Measurements from ENCODE around the gene MRPL12. TPM values are rescaled to one million over a fixed set of nuclear protein-coding genes. Genes with fewer than 3 reads are reported as not detected.

MRPL12 gene
- total RNA-seq, 2 donors from 2014 or later: 19.8 to 33.4 TPM

DNA sequence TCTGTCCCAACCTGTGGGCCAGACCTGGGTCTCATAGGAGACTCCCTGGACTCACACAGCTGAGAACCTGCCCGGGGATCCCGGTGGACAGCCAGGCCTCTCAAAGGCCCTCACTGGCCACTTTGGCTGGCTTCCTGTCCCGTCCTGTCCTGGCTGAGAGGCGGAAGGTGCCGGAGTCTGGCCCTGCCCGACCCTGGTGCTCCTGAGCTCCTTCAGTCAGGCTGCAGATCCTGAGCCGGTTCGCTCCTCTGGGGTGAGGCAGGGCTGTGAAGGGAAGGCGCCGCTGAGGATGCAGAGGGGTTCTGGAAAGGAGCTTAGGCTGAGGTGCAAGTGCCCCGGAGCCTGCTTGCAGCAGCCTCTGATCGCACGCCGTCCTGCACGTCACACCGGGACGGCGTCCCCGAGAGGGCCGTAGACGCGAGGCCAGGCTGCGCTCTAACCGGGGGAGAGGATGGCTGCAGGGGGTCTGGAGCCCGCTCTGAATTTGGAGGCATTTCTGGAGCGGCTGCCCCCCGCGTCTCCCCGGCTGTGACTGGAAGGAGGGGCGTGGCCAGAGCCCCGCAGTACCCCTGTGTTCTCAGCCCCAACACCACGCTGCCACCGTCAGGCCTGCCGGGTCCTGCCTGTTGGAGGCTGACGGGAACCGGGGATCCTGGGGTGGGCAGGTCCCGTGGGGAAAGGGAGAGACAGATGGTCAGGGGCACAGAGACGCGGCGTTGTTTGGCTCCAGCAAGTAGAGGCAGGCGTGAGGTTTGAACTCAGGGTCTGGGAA, 15.2 kb upstream of the MRPL12 start:
- ATAC-seq (ENCODE audit: insufficient number of reproducible peaks, low FRiP score, low read depth): no peak
- Histone ChIP-seq H3K27me3 (replicated peaks; ENCODE audit: insufficient read depth) (no peaks in the 10 kb centered on the region), H3K36me3 (peaks cover 62% of the 10 kb centered on the region), H3K27ac (no peak overlapping the region), H3K4me3 (no peak overlapping the region), H3K4me1 (ENCODE audit: control insufficient read depth in 1 of 2, low read depth in 2 of 2) (peaks cover 12 to 16% of the 10 kb centered on the region in 2 donors), H3K9me3 (no peaks in the 10 kb centered on the region)
- DNase-seq (ENCODE audit: low spot score): no peak
- TF ChIP-seq, protein P1, sequence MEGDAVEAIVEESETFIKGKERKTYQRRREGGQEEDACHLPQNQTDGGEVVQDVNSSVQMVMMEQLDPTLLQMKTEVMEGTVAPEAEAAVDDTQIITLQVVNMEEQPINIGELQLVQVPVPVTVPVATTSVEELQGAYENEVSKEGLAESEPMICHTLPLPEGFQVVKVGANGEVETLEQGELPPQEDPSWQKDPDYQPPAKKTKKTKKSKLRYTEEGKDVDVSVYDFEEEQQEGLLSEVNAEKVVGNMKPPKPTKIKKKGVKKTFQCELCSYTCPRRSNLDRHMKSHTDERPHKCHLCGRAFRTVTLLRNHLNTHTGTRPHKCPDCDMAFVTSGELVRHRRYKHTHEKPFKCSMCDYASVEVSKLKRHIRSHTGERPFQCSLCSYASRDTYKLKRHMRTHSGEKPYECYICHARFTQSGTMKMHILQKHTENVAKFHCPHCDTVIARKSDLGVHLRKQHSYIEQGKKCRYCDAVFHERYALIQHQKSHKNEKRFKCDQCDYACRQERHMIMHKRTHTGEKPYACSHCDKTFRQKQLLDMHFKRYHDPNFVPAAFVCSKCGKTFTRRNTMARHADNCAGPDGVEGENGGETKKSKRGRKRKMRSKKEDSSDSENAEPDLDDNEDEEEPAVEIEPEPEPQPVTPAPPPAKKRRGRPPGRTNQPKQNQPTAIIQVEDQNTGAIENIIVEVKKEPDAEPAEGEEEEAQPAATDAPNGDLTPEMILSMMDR (IDR thresholded peaks at IDR 0.05): no peak

DNA sequence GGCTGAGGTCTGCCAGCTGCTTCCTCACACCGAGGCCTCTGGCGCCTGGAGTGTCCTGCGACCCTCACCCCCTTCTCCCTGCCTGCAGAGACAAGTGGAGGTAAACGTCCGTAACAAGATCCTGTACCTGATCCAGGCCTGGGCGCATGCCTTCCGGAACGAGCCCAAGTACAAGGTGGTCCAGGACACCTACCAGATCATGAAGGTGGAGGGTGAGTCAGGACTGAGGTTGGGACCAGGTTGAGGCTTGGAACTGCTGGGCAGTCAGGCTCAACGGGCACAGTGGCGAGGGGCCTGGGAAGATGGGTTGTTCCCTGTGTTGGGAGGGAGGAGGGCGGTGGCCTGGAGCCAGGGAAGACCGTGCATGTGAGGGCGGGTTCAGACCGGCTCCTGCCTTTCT, 14.6 kb upstream of the MRPL12 start:
- Histone ChIP-seq H3K36me3 (peaks cover 68% of the 10 kb centered on the region), H3K27me3 (replicated peaks; ENCODE audit: insufficient read depth) (no peaks in the 10 kb centered on the region), H3K4me3 (no peak overlapping the region), H3K27ac (no peak overlapping the region), H3K9me3 (no peaks in the 10 kb centered on the region), H3K4me1 (ENCODE audit: control insufficient read depth in 1 of 2, low read depth in 2 of 2) (peaks cover 12 to 16% of the 10 kb centered on the region in 2 donors)
- ATAC-seq (ENCODE audit: insufficient number of reproducible peaks, low FRiP score, low read depth) (no peak), DNase-seq (ENCODE audit: low spot score) (no peak)
- TF ChIP-seq, protein P1 (IDR thresholded peaks at IDR 0.05): no peak

DNA sequence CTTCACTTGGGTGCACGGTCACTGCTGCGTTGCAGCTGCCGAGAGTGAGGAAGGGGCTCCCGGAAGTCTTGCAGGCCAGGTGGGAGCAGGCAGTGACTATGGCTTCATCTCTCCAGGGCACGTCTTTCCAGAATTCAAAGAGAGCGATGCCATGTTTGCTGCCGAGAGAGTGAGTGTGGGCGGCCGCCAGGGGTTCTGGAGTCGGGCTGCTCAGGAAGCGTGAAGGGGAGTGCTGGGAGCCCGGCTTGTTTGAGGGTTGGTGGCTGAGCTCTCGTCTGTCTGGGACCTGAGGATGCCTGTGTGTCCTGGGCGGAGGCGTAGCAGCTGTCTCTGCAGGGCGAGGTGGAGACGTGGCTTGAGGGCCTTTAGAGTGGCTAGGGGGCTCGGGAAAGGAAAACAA, 13.1 kb upstream of the MRPL12 start:
- TF ChIP-seq, protein P1 (IDR thresholded peaks at IDR 0.05): no peak
- H3K27me3 ChIP-seq (replicated peaks; ENCODE audit: insufficient read depth): no peaks in the 10 kb centered on the region
- peaks cover 6 to 9% of the 10 kb centered on the region in 2 donors for H3K4me1 ChIP-seq (ENCODE audit: control insufficient read depth in 1 of 2, low read depth in 2 of 2)
- peaks cover 83% of the 10 kb centered on the region for H3K36me3 ChIP-seq
- H3K9me3 ChIP-seq: no peaks in the 10 kb centered on the region
- ATAC-seq (ENCODE audit: insufficient number of reproducible peaks, low FRiP score, low read depth) (no peak), DNase-seq (ENCODE audit: low spot score) (no peak)
- no peak overlapping the region for H3K4me3 ChIP-seq
- H3K27ac ChIP-seq: no peak overlapping the region

DNA sequence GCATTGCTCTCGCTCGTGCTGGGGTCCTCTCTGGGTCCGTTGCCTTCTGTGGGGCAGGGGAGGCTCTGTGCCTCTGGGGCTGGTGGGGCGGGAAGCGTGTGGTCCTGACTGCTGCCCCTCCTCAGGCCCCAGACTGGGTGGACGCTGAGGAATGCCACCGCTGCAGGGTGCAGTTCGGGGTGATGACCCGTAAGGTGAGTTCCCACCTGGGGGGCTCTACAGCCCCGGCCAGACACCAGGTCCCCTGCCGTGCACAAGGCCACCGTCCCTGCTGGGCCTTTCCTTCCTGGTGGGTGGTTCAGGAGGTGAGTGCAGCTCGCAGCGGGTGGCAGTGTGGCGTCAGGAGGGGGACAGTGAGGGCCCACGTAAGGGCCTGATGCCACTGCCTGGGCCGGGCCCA, 12.6 kb upstream of the MRPL12 start:
- ATAC-seq (ENCODE audit: insufficient number of reproducible peaks, low FRiP score, low read depth): no peak
- Histone ChIP-seq H3K4me1 (ENCODE audit: control insufficient read depth in 1 of 2, low read depth in 2 of 2) (peaks cover under 1 to 4% of the 10 kb centered on the region in 2 donors), H3K9me3 (no peaks in the 10 kb centered on the region), H3K27me3 (replicated peaks; ENCODE audit: insufficient read depth) (no peaks in the 10 kb centered on the region), H3K4me3 (no peak overlapping the region), H3K27ac (no peak overlapping the region), H3K36me3 (peaks cover 87% of the 10 kb centered on the region)
- TF ChIP-seq, protein P1 (IDR thresholded peaks at IDR 0.05): no peak
- DNase-seq (ENCODE audit: low spot score): no peak

DNA sequence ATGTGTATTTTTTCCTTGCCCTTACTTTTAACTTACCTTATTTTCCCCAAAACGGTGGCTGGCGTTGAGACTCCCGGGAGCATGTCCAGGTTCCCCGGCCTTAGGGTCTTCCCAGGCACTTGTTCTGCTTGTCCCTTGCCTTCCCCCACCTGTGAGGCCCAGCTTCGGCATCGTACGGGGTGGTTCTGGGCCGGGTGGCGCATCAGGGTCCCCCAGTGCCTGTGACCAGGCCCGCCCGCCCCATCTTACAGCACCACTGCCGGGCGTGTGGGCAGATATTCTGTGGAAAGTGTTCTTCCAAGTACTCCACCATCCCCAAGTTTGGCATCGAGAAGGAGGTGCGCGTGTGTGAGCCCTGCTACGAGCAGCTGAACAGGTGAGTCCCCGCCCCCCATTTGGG, 12.0 kb upstream of the MRPL12 start:
- TF ChIP-seq, protein P1 (IDR thresholded peaks at IDR 0.05): no peak
- H3K36me3 ChIP-seq: peaks cover 87% of the 10 kb centered on the region
- DNase-seq (ENCODE audit: low spot score) (no peak), ATAC-seq (ENCODE audit: insufficient number of reproducible peaks, low FRiP score, low read depth) (no peak)
- H3K27me3 ChIP-seq (replicated peaks; ENCODE audit: insufficient read depth): no peaks in the 10 kb centered on the region
- H3K4me3 ChIP-seq: no peak overlapping the region
- no peak overlapping the region for H3K27ac ChIP-seq
- no peaks in the 10 kb centered on the region for H3K4me1 ChIP-seq (ENCODE audit: control insufficient read depth in 1 of 2, low read depth in 2 of 2)
- H3K9me3 ChIP-seq: no peaks in the 10 kb centered on the region

All from thoracic aorta (tissue), 2 donors.